ENCODE results near the gene CDIPT.
"Not testable (repeated sequence)": the region's sequence is repeated elsewhere in the genome, so short reads cannot be mapped to it uniquely, and the experiment has no call there.

Gene CDIPT

GRCh38 chr16:29857133-29857760 is 5.8 kb downstream of the CDIPT start:
- DNase-seq: no peak

- DNase-seq: no peak
These were observed 8.4 kb downstream of the CDIPT start for GRCh38 chr16:29854520-29855100.

GRCh38 chr16:29852654-29853053 is 10.4 kb downstream of the CDIPT start:
- no peak for DNase-seq

GRCh38 chr16:29850998-29851397 is 12.0 kb downstream of the CDIPT start:
- DNase-seq: no peak

- DNase-seq: no peak
These were observed 13.5 kb downstream of the CDIPT start for GRCh38 chr16:29849505-29849904.

- DNase-seq: no peak
These were observed 14.4 kb downstream of the CDIPT start for GRCh38 chr16:29848420-29849297.

- DNase-seq: no peak
These were observed 17.4 kb downstream of the CDIPT start for GRCh38 chr16:29845656-29846055.

- no peak for DNase-seq
These were observed 18.3 kb downstream of the CDIPT start for GRCh38 chr16:29844575-29845331.

GRCh38 chr16:29843931-29844330 is 19.1 kb downstream of the CDIPT start:
- no peak for DNase-seq

GRCh38 chr16:29842732-29843346 is 20.2 kb downstream of the CDIPT start:
- DNase-seq: no peak

GRCh38 chr16:29841631-29842030 is 21.4 kb downstream of the CDIPT start:
- no peak for DNase-seq

- no peak for DNase-seq
These were observed 22.8 kb downstream of the CDIPT start for GRCh38 chr16:29840240-29840639.

GRCh38 chr16:29839822-29840221 is 23.2 kb downstream of the CDIPT start:
- DNase-seq: no peak

- no peak for DNase-seq
These were observed 25.2 kb downstream of the CDIPT start for GRCh38 chr16:29837841-29838240.

- no peak for DNase-seq
These were observed 26.4 kb downstream of the CDIPT start for GRCh38 chr16:29836623-29837022.

- DNase-seq: no peak
These were observed 27.1 kb downstream of the CDIPT start for GRCh38 chr16:29835926-29836325.

- DNase-seq: no peak
These were observed 28.9 kb downstream of the CDIPT start for GRCh38 chr16:29834079-29834478.

- not testable (repeated sequence) for DNase-seq
These were observed 29.8 kb downstream of the CDIPT start for GRCh38 chr16:29833219-29833618.

- no peak for DNase-seq
These were observed 31.5 kb downstream of the CDIPT start for GRCh38 chr16:29831490-29831889.

GRCh38 chr16:29830774-29831173 is 32.3 kb downstream of the CDIPT start:
- DNase-seq: no peak

GRCh38 chr16:29826342-29826695 is 36.7 kb downstream of the CDIPT start:
- DNase-seq: no peak

GRCh38 chr16:29825145-29826044 is 37.6 kb downstream of the CDIPT start:
- no peak for DNase-seq

All from NCI-H2029 treated with DMSO at 0.1 percent for 48 hours (cell line).